Stimulated activated naive CD8-positive, alpha-beta T cell treated with anti-CD3 and anti-CD28 coated beads, Interleukin-15, Interleukin-2, amounts not matched to agents 100 U/mL and 50 U/mL, for 24 hours (primary cell): ENCODE results near the gene HS6ST3.
"Not testable (repeated sequence)": the region's sequence is repeated elsewhere in the genome, so short reads cannot be mapped to it uniquely, and the experiment has no call there.

Experiments used
- ATAC-seq: fragments of 150-1000 bp; cut with Tn5 transposase; one replicate; pipeline ENCODE4 v1.10.0; 2021
- DNase-seq: peaks from one replicate; pipeline ENCODE4 v3.0.0; 2021

Gene HS6ST3

DNA sequence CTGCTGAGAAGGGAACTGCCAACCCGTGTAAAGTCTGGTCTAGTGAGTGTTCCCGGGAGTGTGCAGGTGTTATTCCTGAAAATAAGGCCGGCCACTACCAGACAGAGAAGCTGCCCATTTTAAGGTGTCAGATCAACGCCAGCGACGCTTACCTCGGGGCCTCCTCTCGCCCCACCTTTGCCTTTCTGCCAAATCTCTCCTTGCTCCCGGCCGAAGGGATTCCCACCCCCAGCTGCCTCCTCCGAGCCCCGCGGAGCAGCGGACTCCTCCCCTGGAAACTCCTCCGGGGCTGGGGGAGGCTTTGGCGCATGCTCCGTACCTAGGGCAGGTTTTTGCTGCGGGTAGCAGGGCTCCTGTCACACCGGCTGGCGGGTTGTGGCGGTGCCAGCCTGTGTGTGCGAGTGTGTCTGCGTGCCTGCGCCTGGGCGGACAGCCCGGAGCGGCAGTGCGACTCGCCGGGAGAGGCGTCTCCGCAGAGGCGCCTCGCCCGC lies at the start of gene HS6ST3:
Gene HS6ST3, plus strand, starts transcription at position 359 of the 491 bp plus-strand sequence.
- ATAC-seq (no peak), DNase-seq (peak; percentile 3)

DNA sequence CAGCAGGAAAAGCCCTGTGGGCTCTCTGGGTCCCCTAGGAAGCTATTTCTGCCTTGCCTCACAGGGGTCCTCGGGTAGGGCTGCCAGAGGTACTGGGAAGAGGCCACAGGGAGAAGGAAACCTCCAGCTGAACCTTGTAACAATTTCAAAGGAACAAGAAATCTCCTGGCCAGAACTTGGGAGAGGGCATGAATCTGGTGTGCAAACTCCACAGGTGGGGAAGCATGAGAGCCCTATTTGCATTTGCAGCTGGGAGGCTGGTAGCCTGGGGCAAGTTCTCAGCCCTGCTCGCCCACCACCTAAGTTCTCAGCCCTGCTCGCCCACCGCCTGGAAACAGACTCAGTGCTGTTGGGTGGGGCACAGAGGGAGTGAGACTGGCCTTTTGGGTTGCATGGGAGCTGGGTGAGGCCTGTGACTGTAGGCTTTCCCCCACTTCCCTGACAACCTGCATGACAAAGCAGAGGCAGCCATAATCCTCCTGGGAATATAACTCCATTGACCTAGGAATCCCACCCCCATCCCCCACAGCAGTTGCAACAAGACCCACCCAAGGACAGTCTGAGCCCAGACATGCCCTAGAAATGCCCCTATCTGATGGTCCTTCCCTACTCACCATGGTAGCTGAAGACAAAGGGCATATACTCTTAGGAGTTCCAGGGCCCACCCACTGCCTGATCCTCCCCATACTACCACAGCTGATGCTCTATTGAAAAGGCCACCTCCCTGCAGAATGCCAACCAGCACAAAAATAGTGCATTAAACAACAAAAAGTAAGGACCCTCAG lies 48.4 kb upstream of the HS6ST3 start:
- ATAC-seq (no peak), DNase-seq (no peak)

DNA sequence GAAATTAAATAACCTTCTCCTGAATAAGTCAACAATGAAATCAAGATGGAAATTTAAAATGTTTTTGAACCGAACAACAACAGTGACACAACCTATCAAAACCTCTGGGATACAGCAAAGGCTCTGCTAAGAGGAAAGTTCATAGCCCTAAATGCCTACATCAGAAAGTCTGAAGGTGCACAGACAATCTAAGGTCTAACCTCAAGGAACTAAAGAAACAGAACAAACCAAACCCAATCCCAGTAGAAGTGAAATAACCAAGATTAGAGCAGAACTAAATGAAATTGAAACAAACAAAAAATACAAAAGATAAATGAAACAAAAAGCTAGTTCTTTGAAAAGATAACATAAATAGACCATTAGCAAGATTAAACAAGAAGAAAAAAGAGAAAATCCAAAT lies 45.7 kb upstream of the HS6ST3 start:
- no peak for ATAC-seq

DNA sequence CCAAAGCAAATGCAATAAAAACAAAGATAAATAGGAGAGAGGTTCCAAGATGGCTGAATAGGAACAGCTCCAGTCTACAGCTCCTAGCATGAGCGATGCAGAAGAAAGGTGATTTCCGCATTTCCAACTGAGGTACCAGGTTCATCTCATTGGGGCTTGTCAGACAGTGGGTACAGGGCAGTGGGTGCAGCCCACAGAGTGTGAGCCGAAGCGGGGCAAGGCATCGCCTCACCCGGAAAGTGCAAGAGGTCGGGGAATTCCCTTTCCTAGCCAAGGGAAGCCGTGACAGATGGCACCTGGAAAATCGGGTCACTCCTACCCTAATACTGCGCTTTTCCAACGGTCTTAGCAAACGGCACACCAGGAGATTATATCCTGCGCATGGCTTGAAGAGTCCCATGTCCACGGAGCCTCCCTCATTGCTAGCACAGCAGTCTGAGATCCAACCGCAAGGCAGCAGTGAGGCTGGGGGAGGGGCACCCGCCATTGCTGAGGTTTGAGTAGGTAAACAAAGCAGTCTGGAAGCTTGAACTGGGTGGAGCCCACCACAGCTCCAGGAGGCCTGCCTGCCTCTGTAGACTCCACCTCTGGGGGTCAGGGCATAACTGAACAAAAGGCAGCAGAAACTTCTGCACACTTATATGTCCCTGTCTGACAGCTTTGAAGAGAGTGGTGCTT lies 43.3 kb upstream of the HS6ST3 start:
- DNase-seq, ATAC-seq: not testable (repeated sequence)

More for the DNA sequence above, 45.7 kb upstream of the HS6ST3 start:
- DNase-seq: no peak

DNA sequence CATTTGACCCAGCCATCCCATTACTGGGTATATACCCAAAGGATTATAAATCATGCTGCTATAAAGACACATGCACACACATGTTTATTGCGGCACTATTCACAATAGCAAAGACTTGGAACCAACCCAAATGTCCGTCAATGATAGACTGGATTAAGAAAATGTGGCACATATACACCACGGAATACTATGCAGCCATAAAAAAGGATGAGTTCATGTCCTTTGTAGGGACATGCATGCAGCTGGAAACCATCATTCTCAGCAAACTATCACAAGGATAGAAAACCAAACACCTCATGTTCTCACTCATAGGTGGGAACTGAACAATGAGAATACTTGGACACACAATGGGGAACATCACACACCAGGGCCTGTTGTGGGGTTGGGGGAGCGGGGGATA lies 39.0 kb upstream of the HS6ST3 start:
- not testable (repeated sequence) for DNase-seq

DNA sequence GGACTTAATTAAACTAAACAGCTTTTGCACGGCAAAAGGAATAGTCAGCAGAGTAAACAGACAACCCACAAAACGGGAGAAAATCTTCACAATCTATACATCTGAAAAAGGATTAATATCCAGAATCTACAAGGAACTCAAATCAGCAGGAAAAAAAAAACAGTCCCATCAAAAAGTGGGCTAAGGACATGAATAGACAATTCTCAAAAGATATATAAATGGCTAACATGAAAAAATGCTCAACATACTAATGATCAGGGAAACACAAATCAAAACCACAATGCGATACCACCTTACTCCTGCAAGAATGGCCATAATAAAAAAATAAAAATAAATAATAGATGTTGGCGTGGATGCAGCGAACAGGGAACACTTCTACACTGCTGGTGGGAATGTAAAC lies 38.4 kb upstream of the HS6ST3 start:
- ATAC-seq, DNase-seq: not testable (repeated sequence)

More for the DNA sequence above, 39.0 kb upstream of the HS6ST3 start:
- ATAC-seq: not testable (repeated sequence)

DNA sequence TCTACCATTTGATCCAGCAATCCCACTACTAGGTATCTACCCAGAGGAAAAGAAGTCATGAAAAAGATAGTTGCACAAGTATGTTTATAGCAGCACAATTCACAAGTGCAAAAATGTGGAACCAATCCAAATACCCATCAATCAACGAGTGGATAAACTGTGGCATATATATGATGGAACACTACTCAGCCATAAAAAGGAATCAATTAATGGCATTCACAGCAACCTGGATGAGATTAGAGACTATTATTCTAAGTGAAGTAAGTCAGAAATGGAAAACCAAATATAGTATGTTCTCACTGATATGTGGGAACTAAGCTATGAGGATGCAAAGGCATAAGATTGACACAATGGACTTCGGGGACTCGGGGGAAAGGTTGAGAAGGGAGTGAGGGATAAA lies 38.0 kb upstream of the HS6ST3 start:
- not testable (repeated sequence) for DNase-seq, ATAC-seq

DNA sequence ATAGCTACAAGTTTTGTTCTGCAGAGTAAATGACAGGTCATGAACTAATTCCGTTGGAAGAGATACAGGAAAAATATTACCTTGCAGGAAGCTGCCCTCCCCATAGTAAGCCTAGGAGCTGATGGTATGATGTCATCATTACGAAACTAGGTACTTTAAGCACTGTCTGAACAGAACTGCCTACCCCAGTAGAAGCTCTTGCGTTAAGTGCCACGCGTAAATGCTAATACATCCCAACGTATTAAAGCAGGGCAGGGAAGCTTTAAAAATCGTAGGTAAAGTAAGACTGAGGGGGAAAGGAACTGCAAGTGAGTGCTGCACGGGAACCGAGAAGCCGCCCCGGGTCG lies 37.3 kb upstream of the HS6ST3 start:
- ATAC-seq (no peak), DNase-seq (no peak)

DNA sequence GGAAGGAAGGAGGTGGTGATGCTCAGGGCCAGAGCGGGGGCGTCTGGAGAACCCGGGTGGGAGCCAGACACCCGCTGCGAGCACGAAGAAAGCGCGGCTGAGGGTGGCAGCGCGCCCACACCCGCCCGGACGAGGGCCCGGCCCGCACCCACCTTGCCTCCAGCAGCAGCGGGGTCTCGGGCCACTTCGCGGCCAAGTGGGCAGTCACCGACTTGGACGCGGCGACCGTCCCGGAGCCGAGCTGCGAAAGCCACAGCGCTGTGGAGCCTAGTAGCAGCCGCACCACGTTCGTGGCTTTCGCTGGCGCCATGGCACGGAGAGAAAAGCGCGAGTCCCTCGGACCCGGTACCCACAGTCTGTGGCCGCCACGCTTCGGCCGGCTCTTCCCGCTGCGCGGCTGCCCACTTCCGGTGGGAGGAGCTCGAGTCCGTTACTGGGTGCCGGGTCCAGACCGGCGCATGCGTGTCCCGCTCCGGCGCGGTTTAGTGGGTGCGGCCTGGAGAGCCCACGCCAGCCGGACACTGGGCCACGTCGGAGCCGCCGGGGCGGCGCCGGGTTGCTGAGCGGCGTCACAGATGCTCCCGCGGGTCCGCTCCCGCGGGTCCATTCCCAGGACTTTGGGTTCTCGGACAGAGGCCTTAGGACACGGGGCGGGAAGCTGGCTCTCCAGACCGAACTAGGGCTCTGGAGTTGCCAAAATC lies 36.8 kb upstream of the HS6ST3 start, which contains the start of gene UGGT2:
Gene UGGT2, minus strand, starts transcription at position 399 of the 701 bp plus-strand sequence. Its CDS starts 89 bp downstream, at position 310.
- peak; percentile 42 for DNase-seq
- ATAC-seq: peak; percentile 49

DNA sequence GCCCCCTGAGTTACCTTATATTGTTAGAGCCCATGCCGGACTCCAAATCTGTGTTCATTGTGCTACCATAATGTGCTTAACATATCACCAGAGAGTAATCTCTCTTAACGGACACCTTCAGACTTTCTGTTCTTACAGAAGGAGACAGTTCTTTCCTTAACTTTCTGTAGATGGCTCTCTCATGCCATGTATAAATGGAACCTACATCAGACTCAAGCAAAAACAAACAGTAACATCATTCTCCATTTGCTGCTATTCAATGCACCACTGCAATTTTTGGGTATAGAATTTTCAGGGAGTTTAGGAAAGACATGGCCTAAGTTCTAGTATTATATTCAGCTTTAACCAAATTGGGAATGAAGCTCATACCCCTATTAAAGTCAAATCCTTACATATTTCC lies 24.1 kb upstream of the HS6ST3 start:
- DNase-seq: no peak
- ATAC-seq: no peak

DNA sequence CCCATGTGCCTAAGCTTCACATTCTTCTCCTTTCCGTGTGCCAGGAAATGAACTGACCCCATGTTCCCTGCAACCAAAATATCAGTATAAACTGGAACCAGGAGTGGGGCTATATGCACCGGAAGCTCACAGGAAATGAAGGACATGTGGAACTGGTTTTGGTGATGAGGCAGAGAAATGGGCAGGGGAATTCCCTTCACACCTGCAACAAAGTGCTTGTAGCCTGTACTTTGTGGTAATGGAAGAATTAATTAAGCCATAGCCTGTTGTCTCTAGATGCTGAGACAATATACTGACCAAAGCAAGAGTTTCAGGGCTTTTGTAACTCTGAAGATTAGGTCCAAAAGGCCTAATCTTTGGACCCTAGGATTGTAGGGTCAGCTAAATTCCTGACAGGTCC lies 21.2 kb upstream of the HS6ST3 start:
- no peak for DNase-seq
- no peak for ATAC-seq

DNA sequence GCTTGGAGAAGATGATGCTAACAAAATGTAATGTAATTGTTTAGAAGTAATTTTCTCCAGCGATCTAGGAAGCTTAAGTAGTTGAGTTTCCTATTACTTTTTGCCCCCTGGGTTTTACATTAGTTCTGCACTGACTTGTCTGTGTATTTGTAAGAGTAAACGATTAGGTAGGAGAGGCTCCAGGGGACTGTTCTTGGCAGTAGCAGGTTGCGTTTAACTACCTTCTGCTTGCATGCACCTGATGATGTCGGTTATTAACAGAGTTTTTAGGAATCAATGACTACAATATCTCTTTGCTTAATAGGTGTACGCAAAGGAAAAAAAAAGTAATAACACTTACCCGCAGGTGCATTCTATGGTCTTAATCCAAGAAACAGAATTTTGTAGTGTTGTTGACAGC lies 18.4 kb upstream of the HS6ST3 start:
- no peak for DNase-seq
- ATAC-seq: no peak

DNA sequence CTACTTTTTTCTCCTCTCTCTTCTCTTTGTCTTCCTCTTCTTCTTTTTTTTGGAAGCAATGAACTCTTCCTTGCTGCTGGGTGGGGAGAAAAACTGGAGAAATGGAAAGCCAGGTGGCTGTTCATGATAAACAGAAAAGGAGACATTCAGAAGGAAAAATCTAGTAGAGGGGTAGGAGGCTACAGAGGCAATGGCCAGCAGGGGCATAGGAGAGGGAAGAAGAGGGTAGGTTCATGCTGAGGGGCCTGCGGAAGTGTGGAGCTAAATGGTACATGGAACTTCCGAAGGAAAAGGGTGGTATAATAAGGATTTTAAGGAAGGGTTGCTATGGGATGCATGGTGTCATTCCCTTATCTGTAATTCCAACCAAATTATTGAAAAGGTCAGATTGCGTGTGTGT lies 17.5 kb upstream of the HS6ST3 start:
- no peak for DNase-seq

DNA sequence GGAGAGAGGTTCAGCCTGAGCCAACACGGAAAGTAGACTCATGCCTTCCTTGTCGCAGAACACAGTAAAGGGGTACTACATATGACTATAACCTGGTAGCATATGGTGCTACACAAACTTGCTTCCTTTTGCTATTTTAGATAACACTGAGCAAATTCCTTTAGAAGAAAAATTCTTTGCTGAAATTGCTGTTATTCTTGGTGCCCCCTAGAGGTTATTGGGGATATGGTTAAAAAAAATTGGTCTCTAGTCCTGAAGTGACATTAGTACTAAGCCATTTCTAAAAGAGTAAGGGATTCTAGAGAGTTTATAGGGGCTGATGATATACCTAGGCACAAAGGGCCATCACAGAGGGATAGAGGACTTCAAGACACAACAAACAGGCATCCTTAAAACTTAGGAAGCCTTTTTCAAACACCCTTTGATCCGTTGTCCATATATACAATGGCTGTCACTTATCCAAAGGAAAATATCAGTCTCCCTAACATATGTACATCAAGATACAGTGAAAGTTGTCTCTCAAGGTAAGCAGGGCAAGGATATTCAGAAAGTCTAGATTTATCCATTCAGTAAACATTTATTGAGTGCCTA lies 13.9 kb upstream of the HS6ST3 start:
- DNase-seq (no peak), ATAC-seq (no peak)

More for the DNA sequence above, 17.5 kb upstream of the HS6ST3 start:
- no peak for ATAC-seq

DNA sequence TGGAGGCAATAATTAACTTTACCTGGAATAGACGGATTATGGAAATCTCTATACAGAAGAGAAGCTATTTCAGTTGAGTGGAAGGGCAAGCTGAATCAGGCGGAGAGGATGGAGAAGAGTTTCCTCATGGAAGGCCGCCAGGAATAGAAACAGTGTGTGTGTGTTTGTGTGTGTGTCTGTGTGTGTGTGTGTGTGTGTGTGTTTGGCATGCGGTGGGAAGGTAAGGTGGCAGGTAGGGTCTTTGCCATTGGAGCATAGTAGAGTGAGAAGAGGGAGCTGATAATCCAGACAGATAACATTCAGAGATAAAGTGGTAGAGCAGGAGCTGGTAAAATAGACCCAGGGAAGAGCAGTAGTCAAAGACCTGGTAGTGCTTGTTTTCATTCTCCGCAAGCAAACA lies 9.2 kb upstream of the HS6ST3 start:
- DNase-seq (no peak), ATAC-seq (no peak)

DNA sequence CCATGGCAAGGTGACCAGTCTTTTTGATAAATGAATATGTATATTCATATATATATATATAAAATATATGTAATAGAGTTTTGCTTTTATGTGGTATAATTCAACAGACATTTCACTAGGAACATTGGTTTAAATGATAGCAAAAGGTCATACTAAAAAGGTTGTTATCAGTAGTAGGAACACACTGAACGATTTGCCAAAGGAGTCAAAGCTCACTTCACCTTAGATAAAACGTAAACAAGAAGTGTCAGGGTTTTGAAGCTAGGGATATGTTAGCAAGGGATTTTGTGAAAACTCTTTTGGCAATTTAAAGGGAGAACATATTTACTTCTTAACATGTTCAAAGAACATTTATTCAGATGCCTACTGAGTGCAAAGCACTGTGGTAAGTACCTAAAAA lies 8.0 kb upstream of the HS6ST3 start:
- no peak for ATAC-seq
- no peak for DNase-seq

DNA sequence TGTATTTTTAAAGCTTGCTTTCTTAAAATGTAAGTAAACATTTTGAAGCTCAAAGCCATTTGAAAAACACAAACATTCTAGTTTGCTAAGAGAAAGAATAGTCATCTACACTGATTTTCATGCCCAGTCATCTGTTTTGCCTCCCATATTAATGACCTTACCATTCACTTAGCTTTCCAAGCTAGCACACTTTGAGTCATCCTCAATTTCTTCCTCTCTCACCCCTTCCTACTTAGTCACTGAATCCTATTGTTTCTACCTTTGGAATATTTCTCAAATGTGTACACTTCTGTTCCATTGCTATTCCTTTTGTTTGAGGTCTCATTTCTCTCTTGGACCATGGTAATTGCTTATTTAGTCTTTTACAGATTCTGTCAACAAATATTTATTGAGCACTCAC lies 7.3 kb upstream of the HS6ST3 start:
- ATAC-seq (no peak), DNase-seq (no peak)

DNA sequence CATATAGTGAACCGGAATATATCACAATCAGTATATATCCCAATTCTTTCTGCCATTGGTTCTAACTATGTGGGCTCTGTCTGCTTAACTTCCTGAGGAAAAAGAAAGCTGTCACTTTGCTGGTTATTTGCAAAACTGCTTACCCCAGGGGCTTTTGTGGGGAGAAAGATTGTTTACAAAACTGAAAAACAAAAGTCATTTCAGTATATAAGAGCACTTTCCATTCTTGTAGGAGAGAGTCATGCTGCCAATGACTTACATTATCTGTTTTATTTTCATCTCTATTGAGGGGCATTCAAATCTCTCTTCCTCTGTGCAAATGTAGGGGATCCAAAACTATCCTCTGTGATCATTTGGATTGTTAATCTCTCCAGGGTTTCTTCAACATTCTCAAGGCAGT lies 3.2 kb upstream of the HS6ST3 start:
- DNase-seq (no peak), ATAC-seq (no peak)

DNA sequence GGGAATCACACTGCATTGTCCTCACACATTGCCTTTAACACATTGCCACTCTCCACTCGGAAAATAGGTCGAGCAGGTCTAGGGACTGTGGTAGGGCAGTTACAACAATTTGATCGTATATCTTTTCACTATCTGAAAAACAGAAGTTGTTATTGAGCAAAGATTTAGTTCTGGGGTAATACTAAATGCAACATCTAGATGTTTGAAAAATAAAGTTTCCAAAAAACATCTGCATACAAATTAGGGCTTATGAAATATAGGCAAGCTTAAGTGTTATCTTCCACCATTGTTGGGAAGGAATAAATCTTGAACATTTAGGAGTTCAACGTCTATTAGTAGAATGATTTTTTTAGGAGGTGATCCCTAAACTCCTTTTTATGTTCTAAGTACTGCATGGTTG lies 768 bp upstream of the HS6ST3 start:
- DNase-seq (no peak), ATAC-seq (no peak)

DNA sequence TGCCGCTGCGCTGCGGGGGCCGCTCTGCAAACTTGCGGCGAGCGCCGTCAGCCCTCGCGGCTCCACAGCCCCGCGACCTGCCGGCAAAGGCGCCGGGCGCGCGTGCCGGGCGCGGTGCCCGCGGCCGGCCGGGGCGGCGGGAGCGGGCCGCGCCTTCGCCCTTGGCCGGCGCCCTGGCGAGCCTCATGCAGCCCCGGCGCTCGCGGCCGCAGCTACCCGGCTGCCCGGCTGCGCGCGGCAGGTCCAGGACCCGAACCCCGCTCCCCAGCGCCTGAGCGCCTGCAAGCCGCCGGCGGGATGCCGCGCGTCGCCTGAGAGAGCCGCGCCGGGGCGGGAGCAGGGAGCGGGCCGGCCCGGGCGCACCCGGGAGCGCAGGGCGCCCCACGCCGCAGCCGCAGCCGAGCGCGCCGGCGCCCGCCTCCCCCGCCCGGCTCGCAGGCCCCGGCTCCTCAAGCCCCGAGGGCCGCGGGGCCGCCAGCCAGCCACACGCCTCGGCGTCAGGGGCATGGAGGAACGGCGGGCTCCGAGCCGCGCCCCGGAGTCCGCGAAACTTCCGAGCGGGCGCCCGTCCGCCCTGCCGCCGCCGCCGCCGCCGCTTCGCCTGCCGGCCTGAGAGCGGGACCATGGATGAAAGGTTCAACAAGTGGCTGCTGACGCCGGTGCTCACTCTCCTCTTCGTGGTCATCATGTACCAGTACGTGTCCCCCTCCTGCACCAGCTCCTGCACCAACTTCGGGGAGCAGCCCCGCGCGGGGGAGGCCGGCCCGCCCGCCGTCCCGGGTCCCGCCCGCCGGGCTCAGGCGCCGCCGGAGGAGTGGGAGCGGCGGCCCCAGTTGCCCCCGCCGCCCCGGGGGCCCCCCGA lies 564 bp downstream of the HS6ST3 start:
- DNase-seq (peak; percentile 5), ATAC-seq (no peak)
